Measurements from ENCODE around the gene CD27. TPM values are rescaled to one million over a fixed set of nuclear protein-coding genes. Genes with fewer than 3 reads are reported as not detected.
A peak's percentile ranks its signal among the peaks of the same experiment; 100 is the strongest.

CD27 gene
- total and polyA plus RNA-seq, 9 of the 15 experiments (the other 6 are each of a cell fraction or from before 2014, with no cell fraction given): 0.24 TPM; not detected in 8

GRCh38 chr12:6452245-6452943 lies 7.6 kb downstream of the CD27 start (continued):
- TF ChIP-seq ESRRA (IDR thresholded peaks at IDR 0.05; ENCODE audit: borderline replicate concordance, low read depth): peak; percentile 99

- Histone ChIP-seq H4K20me1 (replicated peaks; ENCODE audit: control insufficient read depth, insufficient read depth, low read length) (no peaks in the 10 kb centered on the region), H3K36me3 (ENCODE audit: control insufficient read depth, insufficient read depth, low read length) (no peaks in the 10 kb centered on the region), H3K4me3 (no peak overlapping the region), H3K9me3 (replicated peaks; ENCODE audit: control insufficient read depth, insufficient read depth, low read depth, low read length) (no peaks in the 10 kb centered on the region), H3K9me1 (ENCODE audit: control insufficient read depth, insufficient read depth, low read length) (no peaks in the 10 kb centered on the region), H3K79me2 (ENCODE audit: control insufficient read depth, insufficient read depth, low read length) (no peaks in the 10 kb centered on the region), H3K9ac (ENCODE audit: insufficient read depth in 1 of 2, low read depth in 2 of 2, low read length in 2 of 2) (no peak overlapping the region), H2AFZ (ENCODE audit: low read depth, low read length) (peak overlapping the region; percentile 99), H3K4me2 (ENCODE audit: insufficient read depth, low read length) (peak overlapping the region; percentile 77; the same call in 1 of the 2 replicates), H3K4me1 (replicated peaks in 1 of 2; ENCODE audit: control insufficient read depth in 2 of 2, insufficient read depth in 2 of 2, low read length in 2 of 2) (peaks cover 12 to 24% of the 10 kb centered on the region in 2 experiments; a peak in 4 of 5 replicates), H3K27me3 (ENCODE audit: control insufficient read depth in 2 of 2, insufficient read depth in 2 of 2, low read length in 2 of 2) (no peaks in the 10 kb centered on the region), H3K27ac (ENCODE audit: extremely low read depth, low read depth, low read length) (no peak overlapping the region)
- no peak for DNase-seq (ENCODE audit: extremely low read depth in 1 of 4, low spot score in 3 of 4)
- no TSS peak for BruUV-seq (replicated peaks)
- FAIRE-seq: no peak
- ChIA-PET POLR2A (interaction anchor here (1.2 to 2.6 kb wide), 3 partner anchors 13 to 17 kb away, joined by 3 to 14 read pairs (median 3); partner anchors contain the start of gene VAMP1), CTCF (ENCODE audit: low intra/inter-chr PET ratio) (no interaction called here)
- in situ Hi-C loops (cut with MboI) (loop anchor here (25.0 kb wide), 1 partner anchor 391 kb away; no protein-coding TSS in a partner anchor), intact Hi-C loops (cut with micrococcal nuclease) (no loop called here)
- WGBS (ENCODE audit: insufficient coverage, low coverage, missing lambda C conversion rate): 81% methylated on average over 13 of the region's 17 CpGs
- peak; percentile 12; the same call in 1 of the 3 replicates for ATAC-seq
- TF ChIP-seq ZNF76 (CRISPR knock-in tag; IDR thresholded peaks at IDR 0.05; ENCODE audit: borderline replicate concordance) (no peak), SMARCA5 (IDR thresholded peaks at IDR 0.05) (no peak), HOMEZ (CRISPR knock-in tag; IDR thresholded peaks at IDR 0.05) (no peak), HMBOX1 (IDR thresholded peaks at IDR 0.05) (no peak), ZNF764 (CRISPR knock-in tag; IDR thresholded peaks at IDR 0.05; ENCODE audit: low read depth) (no peak), REST (IDR thresholded peaks at IDR 0.05; ENCODE audit: borderline replicate concordance) (no peak), REST (CRISPR knock-in tag; IDR thresholded peaks at IDR 0.05; ENCODE audit: low read depth) (no peak)
These were observed 8.3 kb downstream of the CD27 start for GRCh38 chr12:6452944-6453630.

Measured in K562 (cell line).